Ovary (tissue), 9 donors: ENCODE measurements around the gene BANK1. TPM values are rescaled to one million over a fixed set of nuclear protein-coding genes. Genes with fewer than 3 reads are reported as not detected.

ENCODE experiments used
- DNase-seq, 5 donors: peaks; one replicate each; pipeline ENCODE4 v3.0.0-alpha.2; 2019 to 2020
- H3K27ac ChIP-seq, 2 donors: fragments of 200-600 bp; one replicate each; pipeline versions ENCODE4 v1.5.1 to v1.8.0; 2019 to 2022
- H3K27me3 ChIP-seq: fragments of 200-600 bp; one replicate; pipeline ENCODE4 v1.8.0; 2022
- H3K36me3 ChIP-seq: fragments of 200-600 bp; sonication (generic); one replicate; pipeline ENCODE4 v1.5.1; 2019
- H3K4me1 ChIP-seq: one replicate; pipeline ENCODE4 v1.8.1; 2013; ENCODE audit warnings: mild to moderate bottlenecking, moderate library complexity; ENCODE audit not compliant: insufficient read depth
- H3K4me3 ChIP-seq: fragments of 200-600 bp; sonication (generic); one replicate; pipeline ENCODE4 v1.5.1; 2017
- H3K9me3 ChIP-seq, 2 donors: fragments of 200-600 bp in 1 of 2; sonication (generic) in 1 of 2; one replicate each; pipeline versions ENCODE4 v1.5.1 to v1.8.1; 2013 to 2019; ENCODE audit warnings: mild to moderate bottlenecking in 1 of 2, moderate library complexity in 1 of 2
- EP300 ChIP-seq: sonication (generic); formaldehyde crosslinking; IDR thresholded peaks from one replicate; pipeline ENCODE4 v1.6.1; 2017; ENCODE audit warnings: antibody characterized with exemption
- POLR2A ChIP-seq: fragments of 450-650 bp; IDR thresholded peaks from one replicate; pipeline ENCODE4 v1.6.1; 2017; ENCODE audit warnings: antibody characterized with exemption, mild to moderate bottlenecking, moderate library complexity
- WGBS, 3 donors: extraction: QIAGEN DNeasy Blood & Tissue Kit in 1 of 3; methylation state at CpG; one replicate each; pipeline versions ENCODE4 v1.1.5 to v1.1.7; 2013 to 2017; 5-methylcytosine and 5-hydroxymethylcytosine counted together
- intact Hi-C, 4 donors: fragments of 100-400 bp; cut with DNase I; formaldehyde crosslinking; loops; one replicate each; pipeline versions ENCODE4 v1.11.0 to v1.15.1; 2022 to 2023
- polyA plus RNA-seq, 2 donors: library from polyadenylated mRNA; stranded (reverse); fragments of 200-250 nt in 1 of 2; fragments of 350-450 nt in 1 of 2; fragmentation: Illumina TruSeq in 1 of 2; extraction: RNeasy Lipid Tissue Mini Kit (QIAGEN cat#74804) in 1 of 2; gene quantifications; one replicate each; pipeline ENCODE4 v1.2.3, GENCODE V29; 2013 to 2014
- total RNA-seq, 7 donors: library from RNA; depleted of rRNA in 2 of 7; stranded (reverse); fragments of >200 nt in 2 of 7; fragmentation: NEBNext Ultra II Directional in 3 of 7; extraction: Animal tissue kit (Norgen Biotek cat#: 25700) in 3 of 7; gene quantifications; one replicate each; pipeline versions ENCODE4 v1.1.0 to v1.2.4, GENCODE V29; 2016 to 2023
- TF ChIP-seq, protein P1 (sequence below), 3 donors: fragments of 450-650 bp in 2 of 3; fragments of 200-600 bp in 1 of 3; IDR thresholded peaks; one replicate each; pipeline versions ENCODE4 v1.5.1 to v1.8.0; 2016 to 2022; ENCODE audit warnings: antibody characterized with exemption in 3 of 3, mild to moderate bottlenecking in 1 of 3
- donor health status: DM: no; HTN: no; CAD: no; lungs with moderate emphysema.
- donor health status: DM: no; HTN: no; CAD: no.
- donor health status: Bipolar disorder and iron deficiency.
- donor health status: DM: yes; HTN: yes; CAD: no.
- donor health status: DM: no; HTN: no; CAD: no.
- donor health status: DM: yes; HTN: yes; CAD: no.

Gene BANK1
- total and polyA plus RNA-seq, 9 donors = 0.10 to 3.7 (median 0.36) TPM

DNA sequence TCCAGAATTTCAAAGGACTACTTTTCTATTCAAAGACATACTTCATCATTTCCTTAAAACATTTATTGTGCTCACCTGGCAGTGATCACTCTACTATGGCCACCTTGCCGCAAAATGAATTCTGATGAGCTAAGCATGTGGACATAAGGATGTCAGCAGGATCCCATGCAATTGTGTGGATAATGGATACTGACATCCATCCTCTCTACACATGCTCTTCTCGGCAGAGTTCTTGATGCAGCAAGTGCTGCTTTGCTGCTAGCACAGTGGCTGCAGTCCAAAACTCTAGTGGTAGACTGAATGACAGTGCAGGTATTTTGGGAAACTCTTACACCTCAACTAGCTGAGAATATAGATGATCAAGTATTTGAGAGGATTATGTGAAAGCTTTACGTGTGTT, 168.0 kb downstream of the BANK1 start:
- no peaks in the 10 kb centered on the region for H3K9me3 ChIP-seq
- no peaks in the 10 kb centered on the region for H3K27me3 ChIP-seq
- WGBS, 3 donors = 94 to 98% (median 96%) methylated on average over 3 of the region's 3 CpGs
- TF ChIP-seq, protein P1, sequence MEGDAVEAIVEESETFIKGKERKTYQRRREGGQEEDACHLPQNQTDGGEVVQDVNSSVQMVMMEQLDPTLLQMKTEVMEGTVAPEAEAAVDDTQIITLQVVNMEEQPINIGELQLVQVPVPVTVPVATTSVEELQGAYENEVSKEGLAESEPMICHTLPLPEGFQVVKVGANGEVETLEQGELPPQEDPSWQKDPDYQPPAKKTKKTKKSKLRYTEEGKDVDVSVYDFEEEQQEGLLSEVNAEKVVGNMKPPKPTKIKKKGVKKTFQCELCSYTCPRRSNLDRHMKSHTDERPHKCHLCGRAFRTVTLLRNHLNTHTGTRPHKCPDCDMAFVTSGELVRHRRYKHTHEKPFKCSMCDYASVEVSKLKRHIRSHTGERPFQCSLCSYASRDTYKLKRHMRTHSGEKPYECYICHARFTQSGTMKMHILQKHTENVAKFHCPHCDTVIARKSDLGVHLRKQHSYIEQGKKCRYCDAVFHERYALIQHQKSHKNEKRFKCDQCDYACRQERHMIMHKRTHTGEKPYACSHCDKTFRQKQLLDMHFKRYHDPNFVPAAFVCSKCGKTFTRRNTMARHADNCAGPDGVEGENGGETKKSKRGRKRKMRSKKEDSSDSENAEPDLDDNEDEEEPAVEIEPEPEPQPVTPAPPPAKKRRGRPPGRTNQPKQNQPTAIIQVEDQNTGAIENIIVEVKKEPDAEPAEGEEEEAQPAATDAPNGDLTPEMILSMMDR (IDR thresholded peaks at IDR 0.05) = no peak
- no peak for TF ChIP-seq POLR2A
- TF ChIP-seq EP300 = no peak
- no peak for DNase-seq
- H3K36me3 ChIP-seq = no peaks in the 10 kb centered on the region
- no peak overlapping the region for H3K4me3 ChIP-seq
- intact Hi-C loops = no loop called here
- no peak overlapping the region for H3K27ac ChIP-seq
- H3K4me1 ChIP-seq = no peaks in the 10 kb centered on the region

DNA sequence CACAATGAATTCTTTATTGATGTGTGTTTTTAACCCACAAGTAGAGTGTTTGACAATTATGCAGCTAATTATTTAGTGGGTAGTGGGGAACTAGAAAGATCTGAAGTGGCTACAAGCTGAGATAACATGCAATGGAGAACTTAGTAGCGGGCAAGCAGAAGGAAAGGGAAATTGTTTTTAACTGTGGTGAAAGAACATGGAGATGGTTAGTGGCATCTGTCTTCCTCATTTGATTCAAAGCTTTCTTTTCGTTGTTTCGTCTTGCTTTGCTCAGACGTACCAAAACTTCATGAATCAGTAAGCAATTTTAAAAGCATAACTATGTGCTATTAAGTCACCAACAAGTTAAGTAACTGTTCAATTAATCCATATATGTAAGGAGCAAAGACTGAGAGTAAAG, 169.9 kb downstream of the BANK1 start:
- Histone ChIP-seq H3K9me3 (no peaks in the 10 kb centered on the region), H3K36me3 (no peaks in the 10 kb centered on the region), H3K4me1 (no peaks in the 10 kb centered on the region), H3K27ac (no peak overlapping the region), H3K4me3 (no peak overlapping the region), H3K27me3 (no peaks in the 10 kb centered on the region)
- WGBS, 3 donors = 93 to 95% (median 94%) methylated on average over 4 of the region's 4 CpGs
- TF ChIP-seq, protein P1 (IDR thresholded peaks at IDR 0.05) = no peak
- TF ChIP-seq POLR2A (no peak), EP300 (no peak)
- intact Hi-C loops = no loop called here
- no peak for DNase-seq

DNA sequence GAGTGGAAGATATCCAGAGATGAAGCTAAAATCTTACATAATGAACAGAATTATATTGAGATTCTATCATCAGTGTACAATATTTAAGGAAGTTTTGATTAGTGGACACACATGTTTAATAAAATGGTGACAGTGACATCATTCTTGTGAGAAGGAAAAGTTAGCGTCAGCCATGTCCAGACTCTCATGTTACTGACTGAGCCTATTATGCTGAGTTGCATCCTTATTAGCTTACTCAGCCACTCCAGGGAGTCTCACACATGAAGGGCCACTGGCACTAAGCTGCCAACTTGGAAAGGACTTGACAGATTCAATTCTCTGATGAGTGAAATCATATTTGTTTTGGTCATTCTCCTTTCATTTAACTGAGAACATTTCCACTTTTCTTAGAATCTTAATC, 170.6 kb downstream of the BANK1 start:
- no peak for DNase-seq
- TF ChIP-seq POLR2A = no peak
- TF ChIP-seq, protein P1 (IDR thresholded peaks at IDR 0.05) = no peak
- TF ChIP-seq EP300 = no peak
- Histone ChIP-seq H3K36me3 (no peaks in the 10 kb centered on the region), H3K27ac (no peak overlapping the region), H3K9me3 (no peaks in the 10 kb centered on the region), H3K4me3 (no peak overlapping the region), H3K4me1 (no peaks in the 10 kb centered on the region), H3K27me3 (no peaks in the 10 kb centered on the region)
- intact Hi-C loops = no loop called here
- WGBS, 3 donors = 87 to 94% (median 88%) methylated on average over 1 of the region's 1 CpG

DNA sequence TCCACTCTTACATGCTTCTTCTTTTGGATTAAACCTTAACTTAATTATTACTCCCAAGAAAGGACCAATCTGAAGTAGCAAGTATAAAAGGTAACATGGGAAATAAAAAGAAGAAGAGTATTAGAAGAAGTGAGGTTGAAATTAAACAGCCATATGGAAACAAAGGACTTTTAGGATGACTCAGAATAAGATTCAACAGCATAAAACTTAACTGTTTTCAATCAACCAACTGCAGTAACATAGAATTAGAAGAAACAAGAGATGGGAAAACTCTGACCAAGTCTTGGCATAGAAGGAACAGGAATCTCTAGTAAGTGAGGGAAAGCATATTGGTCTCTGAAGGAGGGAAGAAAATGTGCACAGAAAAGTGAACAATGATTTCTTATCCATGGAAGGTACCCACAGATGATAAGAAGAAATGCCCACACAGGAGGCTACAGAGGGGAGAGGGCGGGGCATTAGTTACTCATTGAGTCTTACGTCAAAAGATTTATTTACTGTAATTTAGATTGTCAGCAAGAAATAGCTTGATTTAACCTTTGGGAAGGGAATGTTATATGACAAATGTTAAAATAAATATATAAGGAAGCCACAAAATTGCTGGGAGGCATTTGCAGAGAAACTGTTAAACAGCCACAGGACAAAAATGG, 177.3 kb downstream of the BANK1 start:
- H3K4me1 ChIP-seq = no peaks in the 10 kb centered on the region
- no peak for TF ChIP-seq POLR2A
- TF ChIP-seq, protein P1 (IDR thresholded peaks at IDR 0.05) = no peak
- no peak for TF ChIP-seq EP300
- H3K27ac ChIP-seq = no peak overlapping the region
- no peaks in the 10 kb centered on the region for H3K27me3 ChIP-seq
- intact Hi-C loops = no loop called here
- H3K36me3 ChIP-seq = no peaks in the 10 kb centered on the region
- WGBS, 3 donors = 93 to 96% (median 93%) methylated on average over 2 of the region's 2 CpGs
- no peaks in the 10 kb centered on the region for H3K9me3 ChIP-seq
- DNase-seq = no peak
- H3K4me3 ChIP-seq = no peak overlapping the region
